HCT116 (cell line): ENCODE data around the gene RPL7A. TPM values are rescaled to one million over a fixed set of nuclear protein-coding genes. Genes with fewer than 3 reads are reported as not detected.

Source experiments
- ATAC-seq: fragments of 200-7000 bp; cut with Tn5 transposase; 2 replicates; pipeline ENCODE4 v1.9.1; 2020; ENCODE audit warnings: mild to moderate bottlenecking, moderate library complexity
- BruUV-seq: library from RNA; stranded (reverse); fragments of 400-500 nt; replicated peaks from 2 replicates; lab custom pipeline; 2021; lab: Mats Ljungman, UMichigan
- CTCF ChIA-PET: fragments of 300-600 bp; sonication (Branson Sonifier 250); formaldehyde crosslinking; loops from one replicate; lab custom pipeline; 2021; ENCODE audit warnings: antibody characterized with exemption; lab: Charles Lee
- POLR2A ChIA-PET: fragments of 300-600, 350-600 bp; sonication (Branson Sonifier 250); formaldehyde crosslinking; loops from one replicate; lab custom pipeline; 2021; ENCODE audit warnings: antibody characterized with exemption; lab: Charles Lee
- RAD21 ChIA-PET, 2 experiments: fragments of 300-600 bp; sonication (Branson Sonifier 250); formaldehyde crosslinking; loops; one replicate each; lab custom pipeline; 2023; ENCODE audit warnings: low total read pairs in 2 of 2; ENCODE audit not compliant: uncharacterized antibody in 2 of 2, unreplicated experiment in 2 of 2, low non-redundant PET in 1 of 2; lab: Charles Lee
- DNase-seq: peaks from one replicate; pipeline ENCODE4 v3.0.0-alpha.2; 2010; ENCODE audit warnings: low read depth, low spot score
- H2AFZ ChIP-seq: fragments of 200-600 bp; shearing (Covaris generic), sonication (generic); 2 replicates; pipeline ENCODE4 v1.6.1; 2017; ENCODE audit warnings: low read depth, mixed run types, mixed read lengths, antibody characterized with exemption, low read length; ENCODE audit not compliant: poor library complexity, severe bottlenecking
- H3K27ac ChIP-seq: 2 replicates; pipeline ENCODE4 v1.5.1; 2012; ENCODE audit warnings: low read depth, low read length
- H3K27me3 ChIP-seq: fragments of 200-600 bp; sonication (generic); 2 replicates; pipeline ENCODE4 v1.6.1; 2016; ENCODE audit warnings: mixed run types, low read length, mixed read lengths; ENCODE audit not compliant: insufficient read depth
- H3K36me3 ChIP-seq, 2 experiments: fragments of 200-500 bp in 1 of 2; fragments of 200-600 bp in 1 of 2; sonication (Bioruptor generic) in 1 of 2; sonication (generic) in 1 of 2; 2 replicates each; pipeline versions ENCODE4 v1.5.1 to v1.6.1; 2014 to 2016; ENCODE audit warnings: low read length in 2 of 2, inconsistent platforms in 1 of 2, mixed read lengths in 1 of 2, mixed run types in 1 of 2; ENCODE audit not compliant: insufficient read depth in 2 of 2, control insufficient read depth in 1 of 2
- H3K4me1 ChIP-seq, 2 experiments: fragments of 200-600 bp in 1 of 2; sonication (generic) in 1 of 2; 2 replicates each; pipeline versions ENCODE4 v1.5.1 to v1.6.1; 2012 to 2017; ENCODE audit warnings: low read length in 2 of 2, inconsistent platforms in 1 of 2, mild to moderate bottlenecking in 1 of 2, mixed read lengths in 1 of 2, mixed run types in 1 of 2, moderate library complexity in 1 of 2; ENCODE audit not compliant: insufficient read depth in 2 of 2, control insufficient read depth in 1 of 2
- H3K4me2 ChIP-seq: fragments of 200-600 bp; sonication (generic); 2 replicates; pipeline ENCODE4 v1.6.1; 2017; ENCODE audit warnings: mixed run types, low read length, mixed read lengths
- H3K4me3 ChIP-seq, 2 experiments: fragments of 200-600 bp in 1 of 2; sonication (generic) in 1 of 2; replicated peaks in 1 of 2; 2 replicates each; pipeline ENCODE4 v1.5.1; 2011 to 2016; ENCODE audit warnings: low read length in 2 of 2, control low read depth in 1 of 2, low read depth in 1 of 2, mild to moderate bottlenecking in 1 of 2, mixed read lengths in 1 of 2, mixed run types in 1 of 2
- H3K79me2 ChIP-seq: fragments of 200-600 bp; sonication (generic); 2 replicates; pipeline ENCODE4 v1.6.1; 2017; ENCODE audit warnings: mild to moderate bottlenecking, mixed run types, low read length, moderate library complexity, mixed read lengths; ENCODE audit not compliant: insufficient read depth
- H3K9ac ChIP-seq: fragments of 200-600 bp; sonication (generic); 2 replicates; pipeline ENCODE4 v1.6.1; 2016; ENCODE audit warnings: low read length, mixed read lengths
- H3K9me2 ChIP-seq: fragments of 200-600 bp; sonication (generic), shearing (Covaris generic); 2 replicates; pipeline ENCODE4 v1.6.1; 2017; ENCODE audit warnings: mixed run types, mild to moderate bottlenecking, moderate library complexity; ENCODE audit not compliant: insufficient read depth
- H3K9me3 ChIP-seq, 2 experiments: fragments of 200-500 bp in 1 of 2; fragments of 200-600 bp in 1 of 2; sonication (Bioruptor generic) in 1 of 2; sonication (generic) in 1 of 2; 2 replicates each; pipeline ENCODE4 v1.6.1; 2014 to 2017; ENCODE audit warnings: low read length in 2 of 2, mixed read lengths in 2 of 2, inconsistent platforms in 1 of 2, low read depth in 1 of 2, mild to moderate bottlenecking in 1 of 2, mixed run types in 1 of 2, moderate library complexity in 1 of 2; ENCODE audit not compliant: control insufficient read depth in 1 of 2, insufficient read depth in 1 of 2
- H4K20me1 ChIP-seq: fragments of 200-600 bp; sonication (generic), shearing (Covaris generic); 2 replicates; pipeline ENCODE4 v1.6.1; 2017; ENCODE audit warnings: mixed run types, mild to moderate bottlenecking, moderate library complexity; ENCODE audit not compliant: insufficient read depth
- CBX3 ChIP-seq: IDR thresholded peaks from 2 replicates; pipeline ENCODE4 v1.6.1; 2012; ENCODE audit warnings: low read depth
- CEBPB ChIP-seq: IDR thresholded peaks from 2 replicates; pipeline ENCODE4 v1.6.1; 2012; ENCODE audit warnings: low read depth
- EGR1 ChIP-seq: IDR thresholded peaks from 2 replicates; pipeline ENCODE4 v1.6.1; 2012; ENCODE audit warnings: low read depth
- ELF1 ChIP-seq: IDR thresholded peaks from 2 replicates; pipeline ENCODE4 v1.6.1; 2012; ENCODE audit warnings: low read depth, borderline replicate concordance
- EZH2 ChIP-seq: fragments of 200-600 bp; sonication (generic); IDR thresholded peaks from 2 replicates; pipeline ENCODE4 v1.6.1; 2017; ENCODE audit warnings: antibody characterized with exemption, mixed run types
- EZH2phosphoT487 ChIP-seq: fragments of 200-600 bp; IDR thresholded peaks from 2 replicates; pipeline ENCODE4 v1.6.1; 2018; ENCODE audit warnings: antibody characterized with exemption, borderline replicate concordance
- FOSL1 ChIP-seq: IDR thresholded peaks from 2 replicates; pipeline ENCODE4 v1.6.1; 2012; ENCODE audit warnings: low read depth
- JUND ChIP-seq: IDR thresholded peaks from 2 replicates; pipeline ENCODE4 v1.6.1; 2012
- MAX ChIP-seq: IDR thresholded peaks from 2 replicates; pipeline ENCODE4 v1.6.1; 2012
- POLR2A ChIP-seq: IDR thresholded peaks from 2 replicates; pipeline ENCODE4 v1.7.0; 2011; ENCODE audit warnings: borderline replicate concordance; ENCODE audit not compliant: insufficient read depth, insufficient read length; ENCODE audit errors: extremely low read depth
- POLR2AphosphoS5 ChIP-seq: IDR thresholded peaks from 2 replicates; pipeline ENCODE4 v1.6.1; 2011; ENCODE audit warnings: mild to moderate bottlenecking, low read depth, low read length, moderate library complexity
- RAD21 ChIP-seq: IDR thresholded peaks from 2 replicates; pipeline ENCODE4 v1.6.1; 2012; ENCODE audit warnings: low read depth, mild to moderate bottlenecking
- REST ChIP-seq: IDR thresholded peaks from 2 replicates; pipeline ENCODE4 v1.6.1; 2012; ENCODE audit warnings: low read depth
- SP1 ChIP-seq: IDR thresholded peaks from 2 replicates; pipeline ENCODE4 v1.6.1; 2012; ENCODE audit warnings: low read depth
- SRF ChIP-seq: IDR thresholded peaks from 2 replicates; pipeline ENCODE4 v1.6.1; 2012; ENCODE audit warnings: low read depth
- TCF7L2 ChIP-seq: IDR thresholded peaks from 2 replicates; pipeline ENCODE4 v1.7.0; 2011; ENCODE audit warnings: borderline replicate concordance, inconsistent platforms; ENCODE audit not compliant: insufficient read depth, insufficient read length; ENCODE audit errors: extremely low read depth
- YY1 ChIP-seq: IDR thresholded peaks from 2 replicates; pipeline ENCODE4 v1.6.1; 2011; ENCODE audit warnings: low read length, low read depth, moderate library complexity, mild to moderate bottlenecking; ENCODE audit not compliant: insufficient replicate concordance; ENCODE audit errors: extremely low read depth
- ZBTB33 ChIP-seq: IDR thresholded peaks from 2 replicates; pipeline ENCODE4 v1.6.1; 2011; ENCODE audit warnings: mild to moderate bottlenecking, low read length, moderate library complexity; ENCODE audit not compliant: insufficient replicate concordance; ENCODE audit errors: extremely low read depth
- ZNF274 ChIP-seq: fragments of 200-500 bp; sonication (Bioruptor generic); IDR thresholded peaks from 2 replicates; pipeline ENCODE4 v1.6.1; 2014; ENCODE audit warnings: mild to moderate bottlenecking, low read depth, low read length, inconsistent platforms
- intact Hi-C: fragments of 100-400 bp; cut with micrococcal nuclease; formaldehyde crosslinking; loops from 2 replicates; pipeline ENCODE4 v1.10.0; 2022
- total RNA-seq: library from RNA; stranded (reverse); gene quantifications from one replicate; pipeline ENCODE4 v1.2.1, GENCODE V29; 2021; ENCODE audit not compliant: unreplicated experiment

RPL7A gene
- total RNA-seq, 1 experiment from 2014 or later, result 2,837 TPM

- no TSS peak for BruUV-seq
- ChIA-PET RAD21 (no interaction called here), CTCF (interaction anchor here (2.4 to 2.8 kb wide), 2 partner anchors 143 to 145 kb away, joined by 17 to 37 read pairs; no protein-coding TSS in a partner anchor), POLR2A (no interaction called here)
- H3K9ac ChIP-seq, result no peak overlapping the region
- H3K36me3 ChIP-seq, result peaks cover 34 to 42% of the 10 kb centered on the region in 2 experiments; a peak in 3 of 4 replicates
- no peak for TF ChIP-seq YY1
- no peak for TF ChIP-seq EZH2phosphoT487
- TF ChIP-seq ELF1, result no peak
- no peak for TF ChIP-seq EGR1
- no peak for TF ChIP-seq TCF7L2
- TF ChIP-seq RAD21, result no peak
- no peak for TF ChIP-seq ZBTB33
- TF ChIP-seq EZH2, result no peak
- no peak for TF ChIP-seq SRF
- TF ChIP-seq POLR2A, result no peak
- no peak for TF ChIP-seq FOSL1
- TF ChIP-seq REST, result no peak
- no peak for TF ChIP-seq MAX
- no peak for TF ChIP-seq JUND
- no peak for TF ChIP-seq ZNF274
- TF ChIP-seq CEBPB, result no peak
- no peak for TF ChIP-seq POLR2AphosphoS5
- no peak for TF ChIP-seq SP1
- no peak for TF ChIP-seq CBX3
- H3K27me3 ChIP-seq, result no peaks in the 10 kb centered on the region
- no peaks in the 10 kb centered on the region for H3K9me3 ChIP-seq
- intact Hi-C loops, result no loop called here
- peaks cover 44% of the 10 kb centered on the region for H3K79me2 ChIP-seq
- H2AFZ ChIP-seq, result no peak overlapping the region
- no peak overlapping the region for H3K4me3 ChIP-seq
- H3K9me2 ChIP-seq, result no peaks in the 10 kb centered on the region
- no peak overlapping the region for H3K4me2 ChIP-seq
- ATAC-seq (no peak), DNase-seq (no peak)
- no peak overlapping the region for H3K27ac ChIP-seq
- no peaks in the 10 kb centered on the region; the same call in 1 of the 2 replicates for H4K20me1 ChIP-seq
- H3K4me1 ChIP-seq, result peaks cover 9 to 21% of the 10 kb centered on the region in 2 experiments
Observed at GRCh38 chr9:133331221-133331620, 16.8 kb upstream of the RPL7A start.
